Lower leg skin (tissue), 3 donors: ENCODE data around the gene GPR32.

Source experiments
- POLR2A ChIP-seq, 2 donors: fragments of 450-650 bp; IDR thresholded peaks; one replicate each; pipeline ENCODE4 v1.6.1; 2016 to 2017; ENCODE audit warnings: antibody characterized with exemption in 2 of 2, mild to moderate bottlenecking in 1 of 2, moderate library complexity in 1 of 2
- TF ChIP-seq, protein P1 (sequence below), 3 donors: fragments of 450-650 bp; IDR thresholded peaks; one replicate each; pipeline ENCODE4 v1.5.1; 2016; ENCODE audit warnings: antibody characterized with exemption in 3 of 3, mild to moderate bottlenecking in 3 of 3, moderate library complexity in 2 of 3

DNA sequence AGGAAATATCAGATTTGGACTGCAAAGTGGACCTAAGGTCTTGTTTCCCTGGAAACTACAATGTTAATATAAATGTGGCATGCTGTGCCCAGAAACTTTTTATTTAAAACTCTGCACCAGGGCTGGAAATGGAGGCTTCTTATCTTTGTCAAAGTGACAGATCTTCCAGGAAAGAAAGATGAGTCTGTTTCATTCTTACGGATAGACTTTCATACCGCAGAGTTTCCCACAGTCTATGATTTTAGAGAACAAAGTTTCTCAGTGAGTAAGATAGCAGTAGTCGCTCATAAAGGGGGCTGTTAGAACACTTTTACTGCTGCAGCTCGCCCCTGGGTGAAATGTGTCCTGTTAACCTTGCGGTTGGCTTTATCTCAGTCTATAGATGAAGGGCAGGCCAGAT, 40.4 kb upstream of the GPR32 start:
- TF ChIP-seq, protein P1, sequence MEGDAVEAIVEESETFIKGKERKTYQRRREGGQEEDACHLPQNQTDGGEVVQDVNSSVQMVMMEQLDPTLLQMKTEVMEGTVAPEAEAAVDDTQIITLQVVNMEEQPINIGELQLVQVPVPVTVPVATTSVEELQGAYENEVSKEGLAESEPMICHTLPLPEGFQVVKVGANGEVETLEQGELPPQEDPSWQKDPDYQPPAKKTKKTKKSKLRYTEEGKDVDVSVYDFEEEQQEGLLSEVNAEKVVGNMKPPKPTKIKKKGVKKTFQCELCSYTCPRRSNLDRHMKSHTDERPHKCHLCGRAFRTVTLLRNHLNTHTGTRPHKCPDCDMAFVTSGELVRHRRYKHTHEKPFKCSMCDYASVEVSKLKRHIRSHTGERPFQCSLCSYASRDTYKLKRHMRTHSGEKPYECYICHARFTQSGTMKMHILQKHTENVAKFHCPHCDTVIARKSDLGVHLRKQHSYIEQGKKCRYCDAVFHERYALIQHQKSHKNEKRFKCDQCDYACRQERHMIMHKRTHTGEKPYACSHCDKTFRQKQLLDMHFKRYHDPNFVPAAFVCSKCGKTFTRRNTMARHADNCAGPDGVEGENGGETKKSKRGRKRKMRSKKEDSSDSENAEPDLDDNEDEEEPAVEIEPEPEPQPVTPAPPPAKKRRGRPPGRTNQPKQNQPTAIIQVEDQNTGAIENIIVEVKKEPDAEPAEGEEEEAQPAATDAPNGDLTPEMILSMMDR (IDR thresholded peaks at IDR 0.05): no peak
- TF ChIP-seq POLR2A (IDR thresholded peaks at IDR 0.05): no peak
